C4-2B (cell line): ENCODE data around the gene RYR3.

ENCODE experiments used
- ZFX ChIP-seq: fragments of 450-650 bp; IDR thresholded peaks from 2 replicates; pipeline ENCODE4 v1.6.1; 2017
- TF ChIP-seq, protein P1 (sequence below): fragments of 450-650 bp; conservative IDR thresholded peaks from 2 replicates; pipeline ENCODE4 v1.5.1; 2017; ENCODE audit warnings: mild to moderate bottlenecking

- TF ChIP-seq, protein P1, sequence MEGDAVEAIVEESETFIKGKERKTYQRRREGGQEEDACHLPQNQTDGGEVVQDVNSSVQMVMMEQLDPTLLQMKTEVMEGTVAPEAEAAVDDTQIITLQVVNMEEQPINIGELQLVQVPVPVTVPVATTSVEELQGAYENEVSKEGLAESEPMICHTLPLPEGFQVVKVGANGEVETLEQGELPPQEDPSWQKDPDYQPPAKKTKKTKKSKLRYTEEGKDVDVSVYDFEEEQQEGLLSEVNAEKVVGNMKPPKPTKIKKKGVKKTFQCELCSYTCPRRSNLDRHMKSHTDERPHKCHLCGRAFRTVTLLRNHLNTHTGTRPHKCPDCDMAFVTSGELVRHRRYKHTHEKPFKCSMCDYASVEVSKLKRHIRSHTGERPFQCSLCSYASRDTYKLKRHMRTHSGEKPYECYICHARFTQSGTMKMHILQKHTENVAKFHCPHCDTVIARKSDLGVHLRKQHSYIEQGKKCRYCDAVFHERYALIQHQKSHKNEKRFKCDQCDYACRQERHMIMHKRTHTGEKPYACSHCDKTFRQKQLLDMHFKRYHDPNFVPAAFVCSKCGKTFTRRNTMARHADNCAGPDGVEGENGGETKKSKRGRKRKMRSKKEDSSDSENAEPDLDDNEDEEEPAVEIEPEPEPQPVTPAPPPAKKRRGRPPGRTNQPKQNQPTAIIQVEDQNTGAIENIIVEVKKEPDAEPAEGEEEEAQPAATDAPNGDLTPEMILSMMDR = no peak
- TF ChIP-seq ZFX = no peak
These were observed 520.9 kb downstream of the RYR3 start for GRCh38 chr15:33831646-33832045.
